ENCODE measurements around the gene NTRK1.

Gene NTRK1

DNA sequence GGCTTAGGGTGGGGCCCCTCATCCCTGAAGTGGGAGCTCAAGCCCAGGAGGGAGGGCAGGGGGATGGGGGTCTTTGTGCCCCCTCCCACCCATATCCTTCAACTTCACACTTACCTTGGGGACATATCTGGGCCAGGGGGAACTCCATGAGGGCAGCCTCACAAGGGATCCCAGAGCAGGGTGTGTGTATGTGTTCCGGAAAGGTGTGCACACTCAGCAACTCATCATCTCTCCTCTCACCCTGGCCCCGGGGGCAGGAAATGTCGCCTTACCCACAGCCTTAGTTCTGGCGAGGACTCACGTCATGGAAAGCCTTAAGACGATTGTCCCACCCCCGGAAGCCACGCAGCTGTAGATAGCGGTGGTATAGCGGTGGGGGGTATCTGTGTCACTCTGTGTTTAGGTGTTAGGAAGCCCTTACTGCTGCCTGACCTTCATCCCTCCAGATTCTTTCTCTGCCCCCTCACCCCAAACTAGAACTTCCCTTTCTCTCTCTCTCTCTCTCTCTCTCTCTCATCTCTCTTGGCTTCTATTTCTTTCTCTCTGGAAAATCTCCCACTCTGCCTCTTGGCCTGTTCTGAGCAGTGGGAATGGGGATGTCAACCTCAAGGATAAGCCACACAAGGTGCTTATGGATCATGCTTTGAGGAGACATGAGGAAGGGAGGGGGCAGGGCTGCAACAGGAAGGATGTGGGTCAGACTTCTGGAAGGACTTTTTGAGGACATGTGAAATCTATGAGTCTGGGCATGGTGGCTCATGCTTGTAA, 43.9 kb upstream of the NTRK1 start, which contains the start of gene SH2D2A:
TSS of gene SH2D2A (minus strand) at position 288 of the 768 bp plus-strand sequence. CDS start at position 148, 140 bp downstream.
- Histone ChIP-seq H3K27me3 (ENCODE audit: control insufficient read depth, insufficient read depth, low read length) (no peaks in the 10 kb centered on the region), H3K9me3 (ENCODE audit: control insufficient read depth, low read length) (no peaks in the 10 kb centered on the region), H3K79me2 (no peaks in the 10 kb centered on the region), H3K4me2 (ENCODE audit: low read length) (no peak within 1 kb of the TSS), H3K9ac (no peak within 1 kb of the TSS), H3K4me3 (ENCODE audit: low read depth, low read length) (no peak within 1 kb of the TSS), H3K4me1 (no peaks in the 10 kb centered on the region), H2AFZ (no peak within 1 kb of the TSS), H3K27ac (peak within 1 kb of the TSS; percentile 62), H3K36me3 (ENCODE audit: control insufficient read depth, insufficient read depth, low read length) (no peaks in the 10 kb centered on the region)
- TF ChIP-seq, protein P1, sequence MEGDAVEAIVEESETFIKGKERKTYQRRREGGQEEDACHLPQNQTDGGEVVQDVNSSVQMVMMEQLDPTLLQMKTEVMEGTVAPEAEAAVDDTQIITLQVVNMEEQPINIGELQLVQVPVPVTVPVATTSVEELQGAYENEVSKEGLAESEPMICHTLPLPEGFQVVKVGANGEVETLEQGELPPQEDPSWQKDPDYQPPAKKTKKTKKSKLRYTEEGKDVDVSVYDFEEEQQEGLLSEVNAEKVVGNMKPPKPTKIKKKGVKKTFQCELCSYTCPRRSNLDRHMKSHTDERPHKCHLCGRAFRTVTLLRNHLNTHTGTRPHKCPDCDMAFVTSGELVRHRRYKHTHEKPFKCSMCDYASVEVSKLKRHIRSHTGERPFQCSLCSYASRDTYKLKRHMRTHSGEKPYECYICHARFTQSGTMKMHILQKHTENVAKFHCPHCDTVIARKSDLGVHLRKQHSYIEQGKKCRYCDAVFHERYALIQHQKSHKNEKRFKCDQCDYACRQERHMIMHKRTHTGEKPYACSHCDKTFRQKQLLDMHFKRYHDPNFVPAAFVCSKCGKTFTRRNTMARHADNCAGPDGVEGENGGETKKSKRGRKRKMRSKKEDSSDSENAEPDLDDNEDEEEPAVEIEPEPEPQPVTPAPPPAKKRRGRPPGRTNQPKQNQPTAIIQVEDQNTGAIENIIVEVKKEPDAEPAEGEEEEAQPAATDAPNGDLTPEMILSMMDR (IDR thresholded peaks at IDR 0.05) = no peak

DNA sequence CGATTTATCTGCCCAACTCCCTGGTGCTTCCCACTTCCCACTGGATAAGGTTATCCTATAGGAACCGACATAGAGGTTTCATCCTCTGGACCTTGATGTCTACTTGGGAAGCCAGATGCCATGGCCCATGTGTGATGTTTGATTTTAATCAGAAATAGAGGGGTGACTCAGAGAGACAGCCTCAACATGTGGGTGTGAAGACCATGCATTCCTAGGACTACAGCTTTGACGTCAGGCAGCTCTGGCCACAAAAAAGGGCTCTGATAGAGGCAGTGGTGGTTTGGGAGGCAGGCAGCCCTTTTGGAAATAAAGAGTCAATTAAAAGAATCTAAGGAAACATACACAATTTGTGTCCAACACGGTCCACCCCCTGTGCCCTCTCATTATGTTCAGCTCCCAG, 38.9 kb upstream of the NTRK1 start:
- Histone ChIP-seq H3K9me3 (ENCODE audit: control insufficient read depth, low read length) (no peaks in the 10 kb centered on the region), H2AFZ (no peak overlapping the region), H3K27ac (no peak overlapping the region), H3K4me2 (ENCODE audit: low read length) (no peak overlapping the region), H3K36me3 (ENCODE audit: control insufficient read depth, insufficient read depth, low read length) (no peaks in the 10 kb centered on the region), H3K27me3 (ENCODE audit: control insufficient read depth, insufficient read depth, low read length) (no peaks in the 10 kb centered on the region), H3K4me1 (no peaks in the 10 kb centered on the region), H3K9ac (no peak overlapping the region), H3K79me2 (no peaks in the 10 kb centered on the region), H3K4me3 (ENCODE audit: low read depth, low read length) (no peak overlapping the region)
- TF ChIP-seq, protein P1 (IDR thresholded peaks at IDR 0.05) = no peak

DNA sequence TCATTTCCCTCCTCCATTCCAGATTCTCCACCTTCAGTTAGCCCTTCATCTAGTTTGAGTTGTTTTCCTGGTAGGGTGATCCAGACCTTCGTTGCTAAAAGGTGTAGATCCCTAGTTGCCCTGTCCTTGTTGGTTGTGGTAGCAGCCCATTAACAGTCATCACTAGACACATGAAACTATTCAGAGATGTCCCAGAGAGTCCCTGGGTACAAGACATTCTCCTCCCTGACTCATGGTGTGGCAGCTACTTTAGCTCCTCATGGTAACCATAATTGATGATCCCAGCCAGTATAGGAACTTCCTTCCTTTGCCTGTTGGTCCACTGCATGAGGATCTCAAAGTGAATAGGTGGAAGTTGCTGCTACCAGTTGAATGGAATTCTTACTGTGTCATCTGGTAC, 38.0 kb upstream of the NTRK1 start:
- no peaks in the 10 kb centered on the region for H3K9me3 ChIP-seq (ENCODE audit: control insufficient read depth, low read length)
- no peaks in the 10 kb centered on the region for H3K36me3 ChIP-seq (ENCODE audit: control insufficient read depth, insufficient read depth, low read length)
- no peak overlapping the region for H3K9ac ChIP-seq
- H3K79me2 ChIP-seq = no peaks in the 10 kb centered on the region
- H3K27ac ChIP-seq = no peak overlapping the region
- no peaks in the 10 kb centered on the region for H3K27me3 ChIP-seq (ENCODE audit: control insufficient read depth, insufficient read depth, low read length)
- H3K4me1 ChIP-seq = no peaks in the 10 kb centered on the region
- H3K4me3 ChIP-seq (ENCODE audit: low read depth, low read length) = no peak overlapping the region
- no peak overlapping the region for H3K4me2 ChIP-seq (ENCODE audit: low read length)
- no peak overlapping the region for H2AFZ ChIP-seq
- TF ChIP-seq, protein P1 (IDR thresholded peaks at IDR 0.05) = no peak

DNA sequence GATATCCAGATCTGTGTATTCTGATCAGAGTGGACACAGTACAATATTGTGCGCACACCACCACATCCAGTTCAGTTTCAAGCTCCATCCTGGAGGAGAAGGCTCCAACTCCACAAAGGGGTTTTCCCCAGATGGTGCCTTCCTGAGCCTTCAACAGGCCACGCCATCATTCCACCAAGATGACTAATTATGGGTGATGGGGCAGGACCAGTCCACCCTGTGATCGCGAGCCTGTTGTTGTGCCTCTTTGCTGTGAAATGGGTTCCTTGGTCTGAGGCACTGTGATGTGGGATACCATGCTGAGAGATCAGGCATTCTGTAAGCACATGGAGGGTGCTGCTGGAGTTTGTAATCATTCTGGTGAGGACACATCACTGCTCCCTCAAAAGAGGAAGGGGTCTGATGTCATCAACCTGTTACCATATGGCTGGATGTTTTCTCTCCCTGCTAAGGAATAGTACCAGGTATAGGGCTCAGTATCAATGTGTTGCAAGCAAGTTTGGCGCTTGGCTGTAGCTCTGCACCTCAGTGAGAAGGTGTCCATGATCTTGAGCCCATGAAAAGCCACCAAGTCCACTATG, 37.4 kb upstream of the NTRK1 start:
- Histone ChIP-seq H3K36me3 (ENCODE audit: control insufficient read depth, insufficient read depth, low read length) (no peaks in the 10 kb centered on the region), H3K27me3 (ENCODE audit: control insufficient read depth, insufficient read depth, low read length) (no peaks in the 10 kb centered on the region), H3K9ac (no peak overlapping the region), H3K79me2 (no peaks in the 10 kb centered on the region), H2AFZ (no peak overlapping the region), H3K9me3 (ENCODE audit: control insufficient read depth, low read length) (no peaks in the 10 kb centered on the region), H3K4me2 (ENCODE audit: low read length) (no peak overlapping the region), H3K4me3 (ENCODE audit: low read depth, low read length) (no peak overlapping the region), H3K27ac (no peak overlapping the region), H3K4me1 (no peaks in the 10 kb centered on the region)
- TF ChIP-seq, protein P1 (IDR thresholded peaks at IDR 0.05) = no peak

Measured in parathyroid adenoma (tissue), 2 donors.